GM23338 (cell line): ENCODE measurements around the gene CTNS. TPM values are rescaled to one million over a fixed set of nuclear protein-coding genes. Genes with fewer than 3 reads are reported as not detected.

Source experiments
- ATAC-seq: fragments of 200-7000 bp; cut with Tn5 transposase; 3 replicates; pipeline ENCODE4 v1.9.1; 2020
- DNase-seq: peaks from one replicate; pipeline ENCODE4 v3.0.0-alpha.2; 2015; ENCODE audit warnings: low spot score
- H2AFZ ChIP-seq: fragments of 200-600 bp; sonication (generic); 2 replicates; pipeline ENCODE4 v1.8.0; 2016; ENCODE audit warnings: antibody characterized with exemption, mild to moderate bottlenecking, moderate library complexity
- H3F3A ChIP-seq: fragments of 200-600 bp; sonication (generic); replicated peaks from 2 replicates; pipeline ENCODE4 v1.8.0; 2017; ENCODE audit warnings: antibody characterized with exemption, mixed run types, low read depth
- H3K27ac ChIP-seq: fragments of 200-600 bp; sonication (generic); 2 replicates; pipeline ENCODE4 v1.6.1; 2016; ENCODE audit warnings: low read depth
- H3K27me3 ChIP-seq: fragments of 200-600 bp; sonication (generic); 2 replicates; pipeline ENCODE4 v1.8.0; 2016; ENCODE audit warnings: mild to moderate bottlenecking, mixed run types, moderate library complexity; ENCODE audit not compliant: insufficient read depth
- H3K36me3 ChIP-seq: fragments of 200-600 bp; sonication (generic); 2 replicates; pipeline ENCODE4 v1.8.0; 2016; ENCODE audit warnings: mild to moderate bottlenecking; ENCODE audit not compliant: insufficient read depth
- H3K4me1 ChIP-seq: fragments of 200-600 bp; sonication (generic); 2 replicates; pipeline ENCODE4 v1.8.0; 2016; ENCODE audit warnings: mild to moderate bottlenecking, moderate library complexity; ENCODE audit not compliant: insufficient read depth
- H3K4me2 ChIP-seq: fragments of 200-600 bp; sonication (generic); 2 replicates; pipeline ENCODE4 v1.7.1; 2017; ENCODE audit warnings: mixed run types
- H3K4me3 ChIP-seq: fragments of 200-600 bp; sonication (generic); 2 replicates; pipeline ENCODE4 v1.6.1; 2016; ENCODE audit warnings: mixed run types
- H3K79me2 ChIP-seq: fragments of 200-600 bp; sonication (generic); replicated peaks from 2 replicates; pipeline ENCODE4 v1.8.0; 2017; ENCODE audit warnings: mild to moderate bottlenecking; ENCODE audit not compliant: insufficient read depth
- H3K9me2 ChIP-seq: fragments of 200-600 bp; sonication (generic); 2 replicates; pipeline ENCODE4 v1.8.0; 2017; ENCODE audit not compliant: insufficient read depth
- H4K20me1 ChIP-seq: fragments of 200-600 bp; sonication (generic); replicated peaks from 2 replicates; pipeline ENCODE4 v1.8.0; 2017; ENCODE audit warnings: mild to moderate bottlenecking; ENCODE audit not compliant: insufficient read depth
- H3K27ac Mint-ChIP-seq: 2 replicates; pipeline ENCODE4 v1.8.0; 2020; ENCODE audit warnings: inconsistent platforms, mild to moderate bottlenecking, moderate library complexity, mixed read lengths
- H3K27me3 Mint-ChIP-seq: 3 replicates; pipeline ENCODE4 v1.8.0; 2022; ENCODE audit warnings: low read depth, mild to moderate bottlenecking, moderate library complexity, mixed read lengths, inconsistent platforms; ENCODE audit not compliant: insufficient read depth, poor library complexity
- H3K36me3 Mint-ChIP-seq: 3 replicates; pipeline ENCODE4 v1.8.0; 2021; ENCODE audit warnings: low read depth, mild to moderate bottlenecking, inconsistent platforms, moderate library complexity, mixed read lengths
- H3K4me1 Mint-ChIP-seq: 3 replicates; pipeline ENCODE4 v1.8.0; 2020; ENCODE audit warnings: mild to moderate bottlenecking, inconsistent platforms, mixed read lengths
- H3K4me3 Mint-ChIP-seq: 3 replicates; pipeline ENCODE4 v1.8.0; 2021; ENCODE audit warnings: moderate library complexity, mild to moderate bottlenecking, inconsistent platforms, mixed read lengths
- H3K9me3 Mint-ChIP-seq: 3 replicates; pipeline ENCODE4 v1.8.0; 2020; ENCODE audit warnings: moderate library complexity, mild to moderate bottlenecking, inconsistent platforms, mixed read lengths
- CREB1 ChIP-seq: fragments of 250-450 bp; sonication (Bioruptor Pico); IDR thresholded peaks from 2 replicates; pipeline ENCODE4 v1.5.0; 2020; ENCODE audit warnings: low read depth, mild to moderate bottlenecking, moderate library complexity
- EZH2 ChIP-seq: fragments of 200-600 bp; sonication (generic); IDR thresholded peaks from one replicate; pipeline ENCODE4 v1.8.0; 2017; ENCODE audit warnings: antibody characterized with exemption, mild to moderate bottlenecking, low read depth; ENCODE audit not compliant: unreplicated experiment
- JUNB ChIP-seq: IDR thresholded peaks from one replicate; pipeline ENCODE4 v1.6.1; 2016; ENCODE audit warnings: antibody characterized with exemption; ENCODE audit not compliant: unreplicated experiment
- NANOG ChIP-seq: IDR thresholded peaks from 2 replicates; pipeline ENCODE4 v1.6.1; 2016; ENCODE audit warnings: antibody characterized with exemption, borderline replicate concordance
- POLR2AphosphoS5 ChIP-seq: IDR thresholded peaks from 2 replicates; pipeline ENCODE4 v1.6.1; 2016; ENCODE audit warnings: antibody characterized with exemption, low read depth
- STAT1 ChIP-seq: IDR thresholded peaks from one replicate; pipeline ENCODE4 v1.6.1; 2016; ENCODE audit warnings: antibody characterized with exemption; ENCODE audit not compliant: unreplicated experiment
- ZNF114 ChIP-seq: fragments of 250-450 bp; sonication (Bioruptor Pico); IDR thresholded peaks from 2 replicates; pipeline ENCODE4 v1.5.0; 2020; ENCODE audit warnings: mild to moderate bottlenecking, moderate library complexity
- ZNF331 ChIP-seq: fragments of 250-450 bp; sonication (Bioruptor Pico); IDR thresholded peaks from 2 replicates; pipeline ENCODE4 v1.5.0; 2020; ENCODE audit warnings: low read depth, mild to moderate bottlenecking, moderate library complexity
- polyA plus RNA-seq: library from polyadenylated mRNA; unstranded; fragments of >200 nt; fragmentation: Nextera tagmentation; extraction: Ambion mirVana; gene quantifications from 2 replicates; pipeline ENCODE4 v1.2.1, GENCODE V29; 2016
- total RNA-seq: library from RNA; depleted of rRNA; stranded (reverse); fragments of >200 nt; shearing (Covaris generic); gene quantifications from 2 replicates; pipeline ENCODE4 v1.2.3, GENCODE V29; 2014
- TF ChIP-seq, protein P1 (sequence below): fragments of 250-450 bp; sonication (Bioruptor Pico); IDR thresholded peaks from 2 replicates; pipeline ENCODE4 v1.5.0; 2020; ENCODE audit warnings: mild to moderate bottlenecking, moderate library complexity
- TF ChIP-seq, protein P2 (sequence below): IDR thresholded peaks from 2 replicates; pipeline ENCODE4 v1.6.1; 2016; ENCODE audit warnings: antibody characterized with exemption

Gene CTNS
- total and polyA plus RNA-seq, 2 experiments from 2014 or later: 5.9 to 21.8 TPM

DNA sequence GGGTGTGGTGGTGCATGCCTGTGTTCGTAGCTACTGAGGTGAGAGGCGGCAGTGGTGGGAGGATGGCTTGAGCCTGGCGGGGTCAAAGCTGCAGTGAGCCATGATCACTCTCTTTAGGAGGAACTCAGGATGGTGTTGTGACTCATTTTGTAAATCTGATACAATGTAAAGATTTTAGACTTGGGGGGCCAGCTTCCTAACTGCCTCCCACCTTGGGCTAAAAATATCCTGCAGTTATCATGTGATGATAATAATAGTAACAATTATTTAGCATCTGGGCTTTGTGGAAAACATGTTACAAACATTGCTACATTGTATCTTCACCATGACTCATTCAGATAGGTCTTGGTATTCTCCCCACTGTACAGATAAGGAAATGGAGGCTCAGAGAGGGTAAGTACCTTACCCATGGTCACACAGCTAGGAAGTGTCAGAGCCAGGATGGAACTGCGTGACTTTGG is 7.4 kb downstream of the CTNS start:
- Mint-ChIP-seq H3K4me3 (no peak overlapping the region), H3K9me3 (no peaks in the 10 kb centered on the region), H3K36me3 (peaks cover 11% of the 10 kb centered on the region; the same call in 2 of the 3 replicates), H3K27ac (no peak overlapping the region), H3K4me1 (peaks cover 8% of the 10 kb centered on the region), H3K27me3 (peaks cover 2% of the 10 kb centered on the region)
- Histone ChIP-seq H3K27ac (no peak overlapping the region), H3K36me3 (no peaks in the 10 kb centered on the region), H3K27me3 (no peaks in the 10 kb centered on the region), H4K20me1 (no peaks in the 10 kb centered on the region), H3K9me2 (no peaks in the 10 kb centered on the region), H3F3A (no peaks in the 10 kb centered on the region), H3K4me1 (peaks cover 7% of the 10 kb centered on the region; the same call in 1 of the 2 replicates), H2AFZ (no peak overlapping the region), H3K4me3 (no peak overlapping the region), H3K79me2 (no peaks in the 10 kb centered on the region), H3K4me2 (no peak overlapping the region)
- no peak for ATAC-seq
- no peak for DNase-seq
- TF ChIP-seq CREB1 (no peak), NANOG (no peak), JUNB (no peak), POLR2AphosphoS5 (no peak), STAT1 (no peak), ZNF331 (no peak), EZH2 (no peak), ZNF114 (no peak)
- TF ChIP-seq, protein P1, sequence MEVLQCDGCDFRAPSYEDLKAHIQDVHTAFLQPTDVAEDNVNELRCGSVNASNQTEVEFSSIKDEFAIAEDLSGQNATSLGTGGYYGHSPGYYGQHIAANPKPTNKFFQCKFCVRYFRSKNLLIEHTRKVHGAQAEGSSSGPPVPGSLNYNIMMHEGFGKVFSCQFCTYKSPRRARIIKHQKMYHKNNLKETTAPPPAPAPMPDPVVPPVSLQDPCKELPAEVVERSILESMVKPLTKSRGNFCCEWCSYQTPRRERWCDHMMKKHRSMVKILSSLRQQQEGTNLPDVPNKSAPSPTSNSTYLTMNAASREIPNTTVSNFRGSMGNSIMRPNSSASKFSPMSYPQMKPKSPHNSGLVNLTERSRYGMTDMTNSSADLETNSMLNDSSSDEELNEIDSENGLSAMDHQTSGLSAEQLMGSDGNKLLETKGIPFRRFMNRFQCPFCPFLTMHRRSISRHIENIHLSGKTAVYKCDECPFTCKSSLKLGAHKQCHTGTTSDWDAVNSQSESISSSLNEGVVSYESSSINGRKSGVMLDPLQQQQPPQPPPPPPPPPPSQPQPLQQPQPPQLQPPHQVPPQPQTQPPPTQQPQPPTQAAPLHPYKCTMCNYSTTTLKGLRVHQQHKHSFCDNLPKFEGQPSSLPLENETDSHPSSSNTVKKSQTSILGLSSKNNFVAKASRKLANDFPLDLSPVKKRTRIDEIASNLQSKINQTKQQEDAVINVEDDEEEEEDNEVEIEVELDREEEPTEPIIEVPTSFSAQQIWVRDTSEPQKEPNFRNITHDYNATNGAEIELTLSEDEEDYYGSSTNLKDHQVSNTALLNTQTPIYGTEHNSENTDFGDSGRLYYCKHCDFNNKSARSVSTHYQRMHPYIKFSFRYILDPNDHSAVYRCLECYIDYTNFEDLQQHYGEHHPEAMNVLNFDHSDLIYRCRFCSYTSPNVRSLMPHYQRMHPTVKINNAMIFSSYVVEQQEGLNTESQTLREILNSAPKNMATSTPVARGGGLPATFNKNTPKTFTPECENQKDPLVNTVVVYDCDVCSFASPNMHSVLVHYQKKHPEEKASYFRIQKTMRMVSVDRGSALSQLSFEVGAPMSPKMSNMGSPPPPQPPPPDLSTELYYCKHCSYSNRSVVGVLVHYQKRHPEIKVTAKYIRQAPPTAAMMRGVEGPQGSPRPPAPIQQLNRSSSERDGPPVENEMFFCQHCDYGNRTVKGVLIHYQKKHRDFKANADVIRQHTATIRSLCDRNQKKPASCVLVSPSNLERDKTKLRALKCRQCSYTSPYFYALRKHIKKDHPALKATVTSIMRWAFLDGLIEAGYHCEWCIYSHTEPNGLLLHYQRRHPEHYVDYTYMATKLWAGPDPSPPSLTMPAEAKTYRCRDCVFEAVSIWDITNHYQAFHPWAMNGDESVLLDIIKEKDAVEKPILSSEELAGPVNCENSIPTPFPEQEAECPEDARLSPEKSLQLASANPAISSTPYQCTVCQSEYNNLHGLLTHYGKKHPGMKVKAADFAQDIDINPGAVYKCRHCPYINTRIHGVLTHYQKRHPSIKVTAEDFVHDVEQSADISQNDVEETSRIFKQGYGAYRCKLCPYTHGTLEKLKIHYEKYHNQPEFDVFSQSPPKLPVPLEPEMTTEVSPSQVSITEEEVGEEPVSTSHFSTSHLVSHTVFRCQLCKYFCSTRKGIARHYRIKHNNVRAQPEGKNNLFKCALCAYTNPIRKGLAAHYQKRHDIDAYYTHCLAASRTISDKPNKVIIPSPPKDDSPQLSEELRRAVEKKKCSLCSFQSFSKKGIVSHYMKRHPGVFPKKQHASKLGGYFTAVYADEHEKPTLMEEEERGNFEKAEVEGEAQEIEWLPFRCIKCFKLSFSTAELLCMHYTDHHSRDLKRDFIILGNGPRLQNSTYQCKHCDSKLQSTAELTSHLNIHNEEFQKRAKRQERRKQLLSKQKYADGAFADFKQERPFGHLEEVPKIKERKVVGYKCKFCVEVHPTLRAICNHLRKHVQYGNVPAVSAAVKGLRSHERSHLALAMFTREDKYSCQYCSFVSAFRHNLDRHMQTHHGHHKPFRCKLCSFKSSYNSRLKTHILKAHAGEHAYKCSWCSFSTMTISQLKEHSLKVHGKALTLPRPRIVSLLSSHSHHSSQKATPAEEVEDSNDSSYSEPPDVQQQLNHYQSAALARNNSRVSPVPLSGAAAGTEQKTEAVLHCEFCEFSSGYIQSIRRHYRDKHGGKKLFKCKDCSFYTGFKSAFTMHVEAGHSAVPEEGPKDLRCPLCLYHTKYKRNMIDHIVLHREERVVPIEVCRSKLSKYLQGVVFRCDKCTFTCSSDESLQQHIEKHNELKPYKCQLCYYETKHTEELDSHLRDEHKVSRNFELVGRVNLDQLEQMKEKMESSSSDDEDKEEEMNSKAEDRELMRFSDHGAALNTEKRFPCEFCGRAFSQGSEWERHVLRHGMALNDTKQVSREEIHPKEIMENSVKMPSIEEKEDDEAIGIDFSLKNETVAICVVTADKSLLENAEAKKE (CRISPR knock-in tag): no peak
- TF ChIP-seq, protein P2, sequence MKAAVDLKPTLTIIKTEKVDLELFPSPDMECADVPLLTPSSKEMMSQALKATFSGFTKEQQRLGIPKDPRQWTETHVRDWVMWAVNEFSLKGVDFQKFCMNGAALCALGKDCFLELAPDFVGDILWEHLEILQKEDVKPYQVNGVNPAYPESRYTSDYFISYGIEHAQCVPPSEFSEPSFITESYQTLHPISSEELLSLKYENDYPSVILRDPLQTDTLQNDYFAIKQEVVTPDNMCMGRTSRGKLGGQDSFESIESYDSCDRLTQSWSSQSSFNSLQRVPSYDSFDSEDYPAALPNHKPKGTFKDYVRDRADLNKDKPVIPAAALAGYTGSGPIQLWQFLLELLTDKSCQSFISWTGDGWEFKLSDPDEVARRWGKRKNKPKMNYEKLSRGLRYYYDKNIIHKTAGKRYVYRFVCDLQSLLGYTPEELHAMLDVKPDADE: no peak
